CD4-positive, alpha-beta T cell (primary cell): ENCODE data around the gene CSRNP3. TPM values are rescaled to one million over a fixed set of nuclear protein-coding genes. Genes with fewer than 3 reads are reported as not detected.

ENCODE experiments used
- ATAC-seq: fragments of 200-7000 bp; cut with Tn5 transposase; one replicate; pipeline ENCODE4 v1.10.0; 2022; ENCODE audit warnings: mild to moderate bottlenecking; ENCODE audit not compliant: poor library complexity
- CTCF ChIA-PET: fragments of 350-600 bp; sonication (Branson Sonifier 250); formaldehyde crosslinking; loops from one replicate; lab custom pipeline; 2021; ENCODE audit warnings: antibody characterized with exemption, inconsistent platforms; lab: Charles Lee
- POLR2A ChIA-PET: fragments of 350-600 bp; sonication (Branson Sonifier 250); formaldehyde crosslinking; loops from one replicate; lab custom pipeline; 2021; ENCODE audit warnings: antibody characterized with exemption, inconsistent platforms; lab: Charles Lee
- DNase-seq, 14 experiments: peaks; one replicate each; pipeline ENCODE4 v3.0.0-alpha.2; 2013 to 2020; ENCODE audit warnings: mixed read lengths in 2 of 14
- H3K27ac ChIP-seq, 2 donors: one replicate each; pipeline versions ENCODE4 v1.5.1 to v1.7.0; 2013; ENCODE audit warnings: low read length in 2 of 2, low read depth in 1 of 2, mild to moderate bottlenecking in 1 of 2
- H3K27me3 ChIP-seq, 2 experiments: 1 replicate in 1 of 2; 2 replicates in 1 of 2; pipeline versions ENCODE4 v1.6.1 to v1.7.0; 2013; ENCODE audit warnings: low read length in 2 of 2, control low read depth in 1 of 2, mild to moderate bottlenecking in 1 of 2, moderate library complexity in 1 of 2; ENCODE audit not compliant: insufficient read depth in 2 of 2, control insufficient read depth in 1 of 2
- H3K36me3 ChIP-seq: one replicate; pipeline ENCODE4 v1.6.1; 2013; ENCODE audit warnings: low read length, control low read depth; ENCODE audit not compliant: insufficient read depth
- H3K4me1 ChIP-seq: one replicate; pipeline ENCODE4 v1.6.1; 2013; ENCODE audit warnings: low read length, control low read depth; ENCODE audit not compliant: insufficient read depth
- H3K4me3 ChIP-seq: one replicate; pipeline ENCODE4 v1.5.1; 2013; ENCODE audit warnings: mild to moderate bottlenecking, low read length, moderate library complexity
- H3K9me3 ChIP-seq, 2 experiments: 1 replicate in 1 of 2; 2 replicates in 1 of 2; pipeline versions ENCODE4 v1.6.1 to v1.7.0; 2013; ENCODE audit warnings: low read length in 2 of 2, mild to moderate bottlenecking in 2 of 2, control low read depth in 1 of 2, moderate library complexity in 1 of 2; ENCODE audit not compliant: control insufficient read depth in 1 of 2, insufficient read depth in 1 of 2
- H3K27ac Mint-ChIP-seq: one replicate; pipeline ENCODE4 v1.8.0; 2020; ENCODE audit warnings: mixed read lengths
- H3K27me3 Mint-ChIP-seq: one replicate; pipeline ENCODE4 v1.8.0; 2021; ENCODE audit warnings: mixed read lengths
- H3K36me3 Mint-ChIP-seq: one replicate; pipeline ENCODE4 v1.8.0; 2021; ENCODE audit warnings: low read depth, mixed read lengths
- H3K4me1 Mint-ChIP-seq: one replicate; pipeline ENCODE4 v1.8.0; 2021; ENCODE audit warnings: low read depth, mixed read lengths
- H3K4me3 Mint-ChIP-seq: one replicate; pipeline ENCODE4 v1.8.0; 2020; ENCODE audit warnings: mild to moderate bottlenecking, mixed read lengths
- H3K9me3 Mint-ChIP-seq: one replicate; pipeline ENCODE4 v1.8.0; 2020; ENCODE audit warnings: mixed read lengths
- intact Hi-C, 2 experiments: fragments of 100-400 bp; cut with DNase I in 1 of 2; cut with micrococcal nuclease in 1 of 2; formaldehyde crosslinking; loops; one replicate each; pipeline versions ENCODE4 v1.15.1 to v1.9.0; 2023 to 2025; cut with DNase I, micrococcal nuclease
- total RNA-seq, 174 experiments: library from RNA in 2 of 174; stranded (reverse) in 2 of 174; gene quantifications; one replicate each; pipeline ENCODE4 v1.2.3 and lab custom pipeline; 2021 to 2026
- TF ChIP-seq, protein P1 (sequence below): fragments of 200-600 bp; IDR thresholded peaks from one replicate; pipeline ENCODE4 v1.8.0; 2022; ENCODE audit warnings: antibody characterized with exemption, mild to moderate bottlenecking

Gene CSRNP3
- total RNA-seq, 2 experiments from 2014 or later: not detected

DNA sequence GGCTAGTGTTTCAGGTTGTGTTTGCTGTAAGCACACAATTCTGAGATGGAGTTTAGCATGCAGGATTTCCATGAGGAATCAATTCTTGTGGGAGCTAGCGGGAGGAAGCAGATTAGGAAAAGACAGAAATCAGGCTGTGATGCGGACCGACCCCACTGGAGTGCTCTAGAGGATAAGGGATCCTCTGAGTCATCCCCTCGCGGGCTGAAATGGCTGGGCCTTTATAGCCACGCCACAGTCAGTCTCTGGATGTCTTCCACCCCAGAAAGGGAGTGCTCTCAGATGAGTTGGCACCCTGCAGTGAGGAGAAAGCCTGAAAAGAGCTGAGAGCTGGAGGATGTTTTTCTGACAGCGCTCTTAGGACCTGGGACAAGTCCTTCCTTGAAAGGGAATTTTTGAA lies 222.1 kb downstream of the CSRNP3 start:
- Histone ChIP-seq H3K27me3 (no peaks in the 10 kb centered on the region), H3K27ac (no peak overlapping the region), H3K36me3 (no peaks in the 10 kb centered on the region), H3K9me3 (no peaks in the 10 kb centered on the region), H3K4me1 (no peaks in the 10 kb centered on the region), H3K4me3 (no peak overlapping the region)
- CTCF ChIA-PET: interaction anchor here (1.2 to 1.3 kb wide), 2 partner anchors 10 kb away, joined by 4 read pairs; no protein-coding TSS in a partner anchor
- no peaks in the 10 kb centered on the region for H3K27me3 Mint-ChIP-seq
- TF ChIP-seq, protein P1, sequence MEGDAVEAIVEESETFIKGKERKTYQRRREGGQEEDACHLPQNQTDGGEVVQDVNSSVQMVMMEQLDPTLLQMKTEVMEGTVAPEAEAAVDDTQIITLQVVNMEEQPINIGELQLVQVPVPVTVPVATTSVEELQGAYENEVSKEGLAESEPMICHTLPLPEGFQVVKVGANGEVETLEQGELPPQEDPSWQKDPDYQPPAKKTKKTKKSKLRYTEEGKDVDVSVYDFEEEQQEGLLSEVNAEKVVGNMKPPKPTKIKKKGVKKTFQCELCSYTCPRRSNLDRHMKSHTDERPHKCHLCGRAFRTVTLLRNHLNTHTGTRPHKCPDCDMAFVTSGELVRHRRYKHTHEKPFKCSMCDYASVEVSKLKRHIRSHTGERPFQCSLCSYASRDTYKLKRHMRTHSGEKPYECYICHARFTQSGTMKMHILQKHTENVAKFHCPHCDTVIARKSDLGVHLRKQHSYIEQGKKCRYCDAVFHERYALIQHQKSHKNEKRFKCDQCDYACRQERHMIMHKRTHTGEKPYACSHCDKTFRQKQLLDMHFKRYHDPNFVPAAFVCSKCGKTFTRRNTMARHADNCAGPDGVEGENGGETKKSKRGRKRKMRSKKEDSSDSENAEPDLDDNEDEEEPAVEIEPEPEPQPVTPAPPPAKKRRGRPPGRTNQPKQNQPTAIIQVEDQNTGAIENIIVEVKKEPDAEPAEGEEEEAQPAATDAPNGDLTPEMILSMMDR: no peak
- DNase-seq: no peak
- intact Hi-C loops: no loop called here
- no peak for ATAC-seq
- H3K4me1 Mint-ChIP-seq: no peaks in the 10 kb centered on the region
- no peaks in the 10 kb centered on the region for H3K9me3 Mint-ChIP-seq
- H3K36me3 Mint-ChIP-seq: no peaks in the 10 kb centered on the region
- no peak overlapping the region for H3K27ac Mint-ChIP-seq
- H3K4me3 Mint-ChIP-seq: no peak overlapping the region
- POLR2A ChIA-PET: no interaction called here

DNA sequence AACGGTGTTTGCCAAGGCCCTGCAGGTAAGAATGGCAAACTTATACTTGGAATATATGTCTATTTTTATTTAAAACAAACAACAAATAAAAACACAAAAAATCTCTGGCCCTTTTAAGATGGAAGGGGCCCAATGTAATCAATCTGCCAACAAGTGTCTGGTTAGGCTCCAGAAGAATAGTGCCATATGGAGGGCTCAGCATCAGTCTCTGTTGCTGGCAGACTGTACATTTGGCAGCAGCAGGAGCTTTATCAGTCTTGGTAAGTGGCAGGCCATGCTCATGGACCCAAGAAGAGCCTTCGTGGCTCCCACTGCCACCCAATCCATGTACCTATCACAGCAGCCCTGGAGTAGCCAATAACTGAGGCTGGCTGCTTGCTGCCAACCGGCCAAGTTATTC lies 223.4 kb downstream of the CSRNP3 start:
- TF ChIP-seq, protein P1: no peak
- H3K4me3 Mint-ChIP-seq: no peak overlapping the region
- ChIA-PET CTCF (no interaction called here), POLR2A (no interaction called here)
- ATAC-seq (no peak), DNase-seq (no peak)
- Histone ChIP-seq H3K9me3 (no peaks in the 10 kb centered on the region), H3K27me3 (no peaks in the 10 kb centered on the region), H3K4me1 (no peaks in the 10 kb centered on the region), H3K4me3 (no peak overlapping the region), H3K27ac (no peak overlapping the region), H3K36me3 (no peaks in the 10 kb centered on the region)
- no peaks in the 10 kb centered on the region for H3K4me1 Mint-ChIP-seq
- H3K9me3 Mint-ChIP-seq: no peaks in the 10 kb centered on the region
- H3K27me3 Mint-ChIP-seq: peaks cover 4% of the 10 kb centered on the region
- H3K27ac Mint-ChIP-seq: no peak overlapping the region
- no peaks in the 10 kb centered on the region for H3K36me3 Mint-ChIP-seq
- intact Hi-C loops: no loop called here

DNA sequence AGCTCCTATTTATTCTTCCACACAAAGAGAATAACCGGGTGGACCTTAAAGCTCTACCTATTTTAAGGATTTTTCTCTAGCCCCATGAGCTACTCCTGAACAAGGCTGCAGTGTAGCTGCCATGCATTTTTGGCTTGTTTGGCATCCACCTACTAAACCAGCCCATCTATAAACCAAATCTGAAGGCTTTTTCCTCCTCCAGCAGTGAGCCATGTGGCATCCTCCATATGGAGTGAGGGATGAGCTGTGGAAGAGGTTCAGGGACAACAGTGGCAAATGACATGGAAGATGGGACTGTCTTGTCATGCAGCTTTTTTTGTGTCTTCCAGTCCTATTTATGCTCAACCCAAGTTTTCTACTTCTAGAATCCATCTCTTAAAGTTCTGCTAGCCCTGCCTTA lies 224.3 kb downstream of the CSRNP3 start:
- ChIA-PET POLR2A (no interaction called here), CTCF (no interaction called here)
- no peak overlapping the region for H3K27ac ChIP-seq
- ATAC-seq (no peak), DNase-seq (no peak)
- H3K27me3 ChIP-seq: no peaks in the 10 kb centered on the region
- Mint-ChIP-seq H3K36me3 (no peaks in the 10 kb centered on the region), H3K9me3 (no peaks in the 10 kb centered on the region), H3K4me1 (no peaks in the 10 kb centered on the region), H3K4me3 (no peak overlapping the region), H3K27me3 (peaks cover 4% of the 10 kb centered on the region), H3K27ac (no peak overlapping the region)
- no peak overlapping the region for H3K4me3 ChIP-seq
- intact Hi-C loops: no loop called here
- H3K9me3 ChIP-seq: no peaks in the 10 kb centered on the region
- no peaks in the 10 kb centered on the region for H3K36me3 ChIP-seq
- no peaks in the 10 kb centered on the region for H3K4me1 ChIP-seq
- TF ChIP-seq, protein P1: no peak
